ENCODE data around the gene RBBP8.
"Not testable (repeated sequence)": the region's sequence is repeated elsewhere in the genome, so short reads cannot be mapped to it uniquely, and the experiment has no call there.

RBBP8 gene

GRCh38 chr18:22933206-22933965 is at the start of gene RBBP8:
Gene RBBP8 (plus strand): TSS chr18:22933328. CDS start chr18:22936852, 3,524 bp downstream.
- peak; percentile 80 to 82 for ATAC-seq

GRCh38 chr18:22883827-22884226 is 49.3 kb upstream of the RBBP8 start:
- ATAC-seq, result no peak

- not testable (repeated sequence) for ATAC-seq
These were observed 47.4 kb upstream of the RBBP8 start for GRCh38 chr18:22885694-22886093.

- no peak for ATAC-seq
These were observed 33.7 kb upstream of the RBBP8 start for GRCh38 chr18:22899421-22899820.

- ATAC-seq, result no peak
These were observed 32.4 kb upstream of the RBBP8 start for GRCh38 chr18:22900558-22901238.

GRCh38 chr18:22902093-22902492 is 31.0 kb upstream of the RBBP8 start:
- ATAC-seq, result no peak

- ATAC-seq, result not testable (repeated sequence)
These were observed 29.9 kb upstream of the RBBP8 start for GRCh38 chr18:22903248-22903647.

- ATAC-seq, result no peak
These were observed 21.0 kb upstream of the RBBP8 start for GRCh38 chr18:22912149-22912548.

- no peak for ATAC-seq
These were observed 20.3 kb upstream of the RBBP8 start for GRCh38 chr18:22912835-22913234.

- ATAC-seq, result no peak
These were observed 19.3 kb upstream of the RBBP8 start for GRCh38 chr18:22913861-22914260.

- no peak for ATAC-seq
These were observed 18.5 kb upstream of the RBBP8 start for GRCh38 chr18:22914633-22915032.

- no peak for ATAC-seq
These were observed 17.8 kb upstream of the RBBP8 start for GRCh38 chr18:22915337-22915736.

GRCh38 chr18:22921772-22922171 is 11.4 kb upstream of the RBBP8 start:
- no peak for ATAC-seq

GRCh38 chr18:22924589-22924988 is 8.5 kb upstream of the RBBP8 start:
- no peak for ATAC-seq

- ATAC-seq, result no peak
These were observed 6.7 kb upstream of the RBBP8 start for GRCh38 chr18:22926454-22926853.

- ATAC-seq, result no peak
These were observed 4.8 kb upstream of the RBBP8 start for GRCh38 chr18:22928339-22928738.

GRCh38 chr18:22930089-22930713 is 2.9 kb upstream of the RBBP8 start:
- ATAC-seq, result peak; percentile 33 to 36

GRCh38 chr18:22932885-22933205 is 283 bp upstream of the RBBP8 start:
- ATAC-seq, result peak; percentile 6 to 15

GRCh38 chr18:22933966-22934423 is 867 bp downstream of the RBBP8 start:
- ATAC-seq, result peak; percentile 25 to 36

GRCh38 chr18:22934789-22935188 is 1.7 kb downstream of the RBBP8 start:
- ATAC-seq, result no peak

GRCh38 chr18:22935431-22935830 is 2.3 kb downstream of the RBBP8 start:
- ATAC-seq, result no peak

GRCh38 chr18:22936515-22936914 is 3.4 kb downstream of the RBBP8 start:
- ATAC-seq, result no peak

GRCh38 chr18:22939649-22940048 is 6.5 kb downstream of the RBBP8 start:
- no peak for ATAC-seq

GRCh38 chr18:22943847-22944246 is 10.7 kb downstream of the RBBP8 start:
- ATAC-seq, result no peak

Measured in activated CD4-positive, CD25-positive, alpha-beta regulatory T cell treated with anti-CD3 and anti-CD28 coated beads, Interleukin-2, amount 50 U/mL, for 24 hours (primary cell).